WTC11 (cell line): ENCODE results near the gene UBXN11. TPM values are rescaled to one million over a fixed set of nuclear protein-coding genes. Genes with fewer than 3 reads are reported as not detected.

ENCODE experiments used
- ATAC-seq: fragments of 200-7000 bp; cut with Tn5 transposase; 2 replicates; pipeline ENCODE4 v1.10.0; 2021; ENCODE audit warnings: mild to moderate bottlenecking, moderate library complexity
- CTCF ChIA-PET: fragments of 300-600 bp; sonication (Branson Sonifier 250); formaldehyde crosslinking; loops from one replicate; lab custom pipeline; 2021; ENCODE audit warnings: antibody characterized with exemption; lab: Charles Lee
- POLR2A ChIA-PET: fragments of 350-600 bp; sonication (Branson Sonifier 250); formaldehyde crosslinking; loops from one replicate; lab custom pipeline; 2021; ENCODE audit warnings: antibody characterized with exemption; lab: Charles Lee
- DNase-seq: peaks from one replicate; pipeline ENCODE4 v3.0.0; 2021; ENCODE audit warnings: low spot score
- H3K27ac Mint-ChIP-seq: 2 replicates; pipeline ENCODE4 v1.8.0; 2021; ENCODE audit warnings: mixed read lengths
- H3K27me3 Mint-ChIP-seq: 2 replicates; pipeline ENCODE4 v1.8.0; 2021; ENCODE audit warnings: low read depth, mild to moderate bottlenecking, moderate library complexity, mixed read lengths
- H3K36me3 Mint-ChIP-seq: 2 replicates; pipeline ENCODE4 v1.8.0; 2021; ENCODE audit warnings: mixed read lengths
- H3K4me1 Mint-ChIP-seq: 2 replicates; pipeline ENCODE4 v1.8.0; 2022; ENCODE audit warnings: mixed read lengths
- H3K4me3 Mint-ChIP-seq: 2 replicates; pipeline ENCODE4 v1.8.0; 2021; ENCODE audit warnings: mild to moderate bottlenecking, moderate library complexity, mixed read lengths
- H3K9me3 Mint-ChIP-seq: 2 replicates; pipeline ENCODE4 v1.8.0; 2021; ENCODE audit warnings: mixed read lengths
- ATF2 ChIP-seq: sonication (generic); formaldehyde crosslinking; IDR thresholded peaks from 2 replicates; pipeline ENCODE4 v1.8.1; 2022; ENCODE audit warnings: low read depth, missing genetic modification reagents, borderline replicate concordance
- ATF3 ChIP-seq: sonication (generic); formaldehyde crosslinking; conservative IDR thresholded peaks from 2 replicates; pipeline ENCODE4 v1.8.1; 2022; ENCODE audit warnings: mild to moderate bottlenecking, missing genetic modification reagents
- CBFB ChIP-seq: sonication (generic); formaldehyde crosslinking; IDR thresholded peaks from 2 replicates; pipeline ENCODE4 v1.8.1; 2022; ENCODE audit warnings: mild to moderate bottlenecking, low read depth, missing genetic modification reagents
- CTCF ChIP-seq: fragments of 200-600 bp; IDR thresholded peaks from 2 replicates; pipeline ENCODE4 v1.8.0; 2022; ENCODE audit warnings: antibody characterized with exemption
- FOXP1 ChIP-seq: sonication (generic); formaldehyde crosslinking; IDR thresholded peaks from 2 replicates; pipeline ENCODE4 v1.8.0; 2022; ENCODE audit warnings: missing genetic modification reagents, mild to moderate bottlenecking, moderate library complexity, borderline replicate concordance
- GRHL2 ChIP-seq: fragments of 250-450 bp; sonication (Bioruptor Pico); IDR thresholded peaks from 2 replicates; pipeline ENCODE4 v1.8.0; 2022; ENCODE audit warnings: mild to moderate bottlenecking, moderate library complexity; ENCODE audit not compliant: insufficient replicate concordance, severe bottlenecking
- NR1H2 ChIP-seq: sonication (generic); formaldehyde crosslinking; IDR thresholded peaks from 2 replicates; pipeline ENCODE4 v1.9.0; 2021; ENCODE audit warnings: mild to moderate bottlenecking, moderate library complexity, missing genetic modification reagents
- NR2C2 ChIP-seq: sonication (generic); formaldehyde crosslinking; IDR thresholded peaks from 2 replicates; pipeline ENCODE4 v1.8.0; 2022; ENCODE audit warnings: mild to moderate bottlenecking, missing genetic modification reagents
- OVOL2 ChIP-seq: fragments of 250-450 bp; sonication (Bioruptor Pico); IDR thresholded peaks from 2 replicates; pipeline ENCODE4 v1.9.0; 2021; ENCODE audit warnings: mild to moderate bottlenecking, borderline replicate concordance
- PRDM15 ChIP-seq: sonication (generic); formaldehyde crosslinking; IDR thresholded peaks from 2 replicates; pipeline ENCODE4 v1.8.0; 2022; ENCODE audit warnings: missing genetic modification reagents
- SOX15 ChIP-seq: fragments of 250-450 bp; sonication (Bioruptor Pico); IDR thresholded peaks from 2 replicates; pipeline ENCODE4 v1.9.0; 2021; ENCODE audit warnings: mild to moderate bottlenecking
- TEAD1 ChIP-seq: sonication (generic); formaldehyde crosslinking; IDR thresholded peaks from 2 replicates; pipeline ENCODE4 v1.8.0; 2022; ENCODE audit warnings: mild to moderate bottlenecking, missing genetic modification reagents
- TEAD4 ChIP-seq: sonication (generic); formaldehyde crosslinking; IDR thresholded peaks from 2 replicates; pipeline ENCODE4 v1.8.0; 2022; ENCODE audit warnings: mild to moderate bottlenecking, missing genetic modification reagents
- ZBTB43 ChIP-seq: sonication (generic); formaldehyde crosslinking; IDR thresholded peaks from 2 replicates; pipeline ENCODE4 v1.8.1; 2023; ENCODE audit warnings: mild to moderate bottlenecking, missing genetic modification reagents
- ZNF263 ChIP-seq: sonication (generic); formaldehyde crosslinking; IDR thresholded peaks from 2 replicates; pipeline ENCODE4 v1.8.1; 2022; ENCODE audit warnings: low read depth, mild to moderate bottlenecking, moderate library complexity, missing genetic modification reagents
- ZNF281 ChIP-seq: sonication (generic); formaldehyde crosslinking; IDR thresholded peaks from 2 replicates; pipeline ENCODE4 v1.8.0; 2023; ENCODE audit warnings: mild to moderate bottlenecking, missing genetic modification reagents
- ZNF532 ChIP-seq: fragments of 250-450 bp; sonication (Bioruptor Pico); IDR thresholded peaks from 2 replicates; pipeline ENCODE4 v1.9.0; 2021; ENCODE audit warnings: mild to moderate bottlenecking, borderline replicate concordance
- ZNF671 ChIP-seq: fragments of 250-450 bp; sonication (Bioruptor Pico); IDR thresholded peaks from 2 replicates; pipeline ENCODE4 v1.8.0; 2021; ENCODE audit warnings: mild to moderate bottlenecking
- total RNA-seq: library from RNA; stranded (reverse); gene quantifications from 3 replicates; pipeline ENCODE4 v1.2.3, GENCODE V29; 2021

The UBXN11 gene
- total RNA-seq, 1 experiment from 2014 or later, result 14.1 TPM

- POLR2A ChIA-PET, result no interaction called here
- Mint-ChIP-seq H3K4me3 (no peak overlapping the region), H3K27ac (no peak overlapping the region), H3K36me3 (no peaks in the 10 kb centered on the region), H3K4me1 (peaks cover 9% of the 10 kb centered on the region), H3K27me3 (no peaks in the 10 kb centered on the region), H3K9me3 (no peaks in the 10 kb centered on the region)
- peak; percentile 33; the same call in 1 of the 2 replicates for ATAC-seq
- TF ChIP-seq GRHL2 (CRISPR knock-in tag) (no peak), PRDM15 (CRISPR knock-in tag) (no peak), SOX15 (no peak), OVOL2 (CRISPR knock-in tag) (no peak), CTCF (no peak), ZNF263 (CRISPR knock-in tag) (no peak), ZNF281 (CRISPR knock-in tag) (no peak), ZBTB43 (CRISPR knock-in tag) (no peak), NR1H2 (CRISPR knock-in tag) (no peak), FOXP1 (CRISPR knock-in tag) (no peak), CBFB (CRISPR knock-in tag) (no peak), ZNF532 (CRISPR knock-in tag) (no peak), TEAD4 (CRISPR knock-in tag) (no peak), NR2C2 (no peak), TEAD1 (CRISPR knock-in tag) (no peak), ATF2 (CRISPR knock-in tag) (no peak), ATF3 (CRISPR knock-in tag) (no peak), ZNF671 (CRISPR knock-in tag) (no peak)
- no peak for DNase-seq
- CTCF ChIA-PET, result interaction anchor here (1.0 to 2.8 kb wide), 5 partner anchors 18 to 155 kb away, joined by 5 to 15 read pairs (median 6); partner anchors contain the start of gene CATSPER4
Measured at GRCh38 chr1:26345718-26346117, 39.3 kb upstream of the UBXN11 start.
